BLaER1 (cell line): ENCODE measurements around the gene ERG.

Experiments used
- H3K27ac ChIP-seq: shearing (Covaris generic); formaldehyde crosslinking; 2 replicates; pipeline ENCODE4 v1.8.1; 2022
- H3K27me3 ChIP-seq: shearing (Covaris generic); formaldehyde crosslinking; 2 replicates; pipeline ENCODE4 v1.8.1; 2022
- H3K36me3 ChIP-seq: shearing (Covaris generic); formaldehyde crosslinking; 2 replicates; pipeline ENCODE4 v1.8.1; 2022
- H3K4me1 ChIP-seq: shearing (Covaris generic); formaldehyde crosslinking; 2 replicates; pipeline ENCODE4 v1.8.1; 2022
- H3K4me2 ChIP-seq: shearing (Covaris generic); formaldehyde crosslinking; 2 replicates; pipeline ENCODE4 v1.8.1; 2022
- H3K4me3 ChIP-seq: shearing (Covaris generic); formaldehyde crosslinking; 2 replicates; pipeline ENCODE4 v1.8.1; 2022
- H3K9ac ChIP-seq: shearing (Covaris generic); formaldehyde crosslinking; 2 replicates; pipeline ENCODE4 v1.8.1; 2022
- H3K9me3 ChIP-seq: shearing (Covaris generic); formaldehyde crosslinking; 2 replicates; pipeline ENCODE4 v1.8.1; 2022
- H4K20me1 ChIP-seq: shearing (Covaris generic); formaldehyde crosslinking; 2 replicates; pipeline ENCODE4 v1.8.1; 2022
- Cebpa-rat ChIP-seq: shearing (Covaris generic); IDR thresholded peaks from 2 replicates; pipeline ENCODE4 v1.8.1; 2022

Gene ERG

GRCh38 chr21:38500073-38500472 is 1.8 kb upstream of the ERG start:
- Histone ChIP-seq H3K9me3 (no peaks in the 10 kb centered on the region), H3K4me3 (no peak overlapping the region), H3K27me3 (no peaks in the 10 kb centered on the region), H3K9ac (peak overlapping the region; percentile 67), H4K20me1 (no peaks in the 10 kb centered on the region), H3K4me1 (peaks cover 49% of the 10 kb centered on the region), H3K4me2 (peak overlapping the region; percentile 79), H3K27ac (peak overlapping the region; percentile 95), H3K36me3 (no peaks in the 10 kb centered on the region)
- TF ChIP-seq Cebpa-rat = no peak

GRCh38 chr21:38499296-38499695 is 1.0 kb upstream of the ERG start:
- Histone ChIP-seq H3K9ac (peak overlapping the region; percentile 93), H3K27ac (peak overlapping the region; percentile 95), H3K4me3 (peak overlapping the region; percentile 82), H3K9me3 (no peaks in the 10 kb centered on the region), H4K20me1 (no peaks in the 10 kb centered on the region), H3K4me1 (peaks cover 47% of the 10 kb centered on the region), H3K27me3 (no peaks in the 10 kb centered on the region), H3K4me2 (peak overlapping the region; percentile 79), H3K36me3 (no peaks in the 10 kb centered on the region)
- TF ChIP-seq Cebpa-rat = no peak

- TF ChIP-seq Cebpa-rat = no peak
- H3K27me3 ChIP-seq = no peaks in the 10 kb centered on the region
- peaks cover 9% of the 10 kb centered on the region for H3K36me3 ChIP-seq
- no peaks in the 10 kb centered on the region for H4K20me1 ChIP-seq
- H3K4me2 ChIP-seq = peak overlapping the region; percentile 79
- peak overlapping the region; percentile 95 for H3K27ac ChIP-seq
- H3K4me3 ChIP-seq = peak overlapping the region; percentile 82
- H3K9ac ChIP-seq = peak overlapping the region; percentile 93
- no peaks in the 10 kb centered on the region for H3K9me3 ChIP-seq
- H3K4me1 ChIP-seq = peaks cover 62% of the 10 kb centered on the region
Observed at GRCh38 chr21:38496224-38496623, 2.1 kb downstream of the ERG start.

DNA sequence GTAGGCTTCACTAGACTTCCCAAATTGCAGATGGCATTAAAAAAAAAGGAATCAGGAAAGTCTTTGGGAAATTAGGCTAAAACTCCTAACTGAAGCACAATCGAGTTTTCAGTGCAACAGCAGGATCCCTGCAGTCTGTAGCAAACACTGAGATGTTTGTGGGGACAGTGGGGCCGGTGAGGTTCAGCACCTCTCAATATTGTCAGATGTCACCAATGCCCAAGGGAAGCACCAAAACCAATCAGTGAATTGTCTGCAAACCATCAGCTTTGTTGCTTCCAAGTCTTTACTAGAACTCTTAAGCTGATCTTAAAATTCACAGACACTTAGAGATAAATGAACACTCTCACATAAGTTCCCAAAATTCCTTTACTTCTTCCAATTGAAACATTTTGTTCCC is 2.6 kb downstream of the ERG start:
- peak overlapping the region; percentile 93 for H3K9ac ChIP-seq
- no peaks in the 10 kb centered on the region for H3K27me3 ChIP-seq
- no peaks in the 10 kb centered on the region for H3K9me3 ChIP-seq
- H3K4me2 ChIP-seq = peak overlapping the region; percentile 79
- H3K27ac ChIP-seq = peak overlapping the region; percentile 95
- H3K4me1 ChIP-seq = peaks cover 63% of the 10 kb centered on the region
- H3K4me3 ChIP-seq = peak overlapping the region; percentile 82
- no peaks in the 10 kb centered on the region for H4K20me1 ChIP-seq
- peaks cover 14% of the 10 kb centered on the region for H3K36me3 ChIP-seq
- TF ChIP-seq Cebpa-rat = no peak

- peak overlapping the region; percentile 79 for H3K4me2 ChIP-seq
- H4K20me1 ChIP-seq = no peaks in the 10 kb centered on the region
- peak overlapping the region; percentile 93 for H3K9ac ChIP-seq
- TF ChIP-seq Cebpa-rat = no peak
- peaks cover 18% of the 10 kb centered on the region for H3K36me3 ChIP-seq
- H3K4me3 ChIP-seq = peak overlapping the region; percentile 82
- H3K27me3 ChIP-seq = no peaks in the 10 kb centered on the region
- no peaks in the 10 kb centered on the region for H3K9me3 ChIP-seq
- peak overlapping the region; percentile 95 for H3K27ac ChIP-seq
- H3K4me1 ChIP-seq = peaks cover 63% of the 10 kb centered on the region
Observed at GRCh38 chr21:38495242-38495641, 3.0 kb downstream of the ERG start.

- H3K36me3 ChIP-seq = peaks cover 23% of the 10 kb centered on the region
- H3K27me3 ChIP-seq = no peaks in the 10 kb centered on the region
- H3K4me2 ChIP-seq = peak overlapping the region; percentile 79
- no peaks in the 10 kb centered on the region for H3K9me3 ChIP-seq
- peak overlapping the region; percentile 95 for H3K27ac ChIP-seq
- peak overlapping the region; percentile 82 for H3K4me3 ChIP-seq
- TF ChIP-seq Cebpa-rat = no peak
- no peaks in the 10 kb centered on the region for H4K20me1 ChIP-seq
- peaks cover 63% of the 10 kb centered on the region for H3K4me1 ChIP-seq
- peak overlapping the region; percentile 93 for H3K9ac ChIP-seq
Observed at GRCh38 chr21:38494703-38495102, 3.6 kb downstream of the ERG start.

GRCh38 chr21:38494251-38494642 is 4.0 kb downstream of the ERG start:
- Histone ChIP-seq H3K27ac (peak overlapping the region; percentile 95), H3K4me3 (peak overlapping the region; percentile 82), H3K36me3 (peaks cover 28% of the 10 kb centered on the region), H3K9ac (peak overlapping the region; percentile 93), H3K27me3 (no peaks in the 10 kb centered on the region), H3K4me1 (peaks cover 64% of the 10 kb centered on the region), H4K20me1 (no peaks in the 10 kb centered on the region), H3K4me2 (peak overlapping the region; percentile 79), H3K9me3 (no peaks in the 10 kb centered on the region)
- no peak for TF ChIP-seq Cebpa-rat

GRCh38 chr21:38493549-38494250 is 4.6 kb downstream of the ERG start:
- Histone ChIP-seq H3K9me3 (no peaks in the 10 kb centered on the region), H4K20me1 (no peaks in the 10 kb centered on the region), H3K9ac (peak overlapping the region; percentile 93), H3K36me3 (peaks cover 28% of the 10 kb centered on the region), H3K4me1 (peaks cover 64% of the 10 kb centered on the region), H3K4me3 (peak overlapping the region; percentile 82), H3K27ac (peak overlapping the region; percentile 95), H3K4me2 (peak overlapping the region; percentile 79), H3K27me3 (no peaks in the 10 kb centered on the region)
- no peak for TF ChIP-seq Cebpa-rat

GRCh38 chr21:38492007-38492406 is 6.3 kb downstream of the ERG start:
- Histone ChIP-seq H3K27ac (peak overlapping the region; percentile 95), H3K4me1 (peaks cover 79% of the 10 kb centered on the region), H3K9ac (peak overlapping the region; percentile 79), H3K9me3 (no peaks in the 10 kb centered on the region), H3K4me3 (peak overlapping the region; percentile 57), H4K20me1 (peaks cover 6% of the 10 kb centered on the region; the same call in 1 of the 2 replicates), H3K36me3 (peaks cover 33% of the 10 kb centered on the region), H3K4me2 (peak overlapping the region; percentile 79), H3K27me3 (no peaks in the 10 kb centered on the region)
- no peak for TF ChIP-seq Cebpa-rat

DNA sequence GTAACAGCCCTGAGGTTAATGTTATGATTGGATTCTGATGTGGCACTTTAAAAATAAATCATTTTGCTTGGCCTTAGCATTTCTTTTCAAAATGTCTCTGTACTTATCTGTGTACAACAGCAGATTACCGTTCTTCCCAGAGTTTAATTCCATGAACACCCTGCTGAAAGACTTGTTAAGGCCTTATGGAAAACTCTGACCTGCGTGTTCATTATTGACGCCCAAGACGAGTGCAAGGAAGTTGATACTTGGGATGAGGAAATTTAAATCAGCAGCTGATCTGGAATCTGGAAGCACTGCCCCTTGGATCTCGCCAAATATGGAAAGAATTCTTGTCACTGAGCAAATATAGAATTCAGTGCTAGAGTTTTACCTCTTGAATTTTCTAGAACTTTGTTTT is 6.7 kb downstream of the ERG start:
- Histone ChIP-seq H3K9ac (peak overlapping the region; percentile 79), H3K4me1 (peaks cover 83% of the 10 kb centered on the region), H3K27ac (peak overlapping the region; percentile 95), H3K4me2 (peak overlapping the region; percentile 79), H3K4me3 (peak overlapping the region; percentile 57), H3K27me3 (no peaks in the 10 kb centered on the region), H3K36me3 (peaks cover 33% of the 10 kb centered on the region), H3K9me3 (no peaks in the 10 kb centered on the region), H4K20me1 (peaks cover 6% of the 10 kb centered on the region; the same call in 1 of the 2 replicates)
- no peak for TF ChIP-seq Cebpa-rat
